Colonic mucosa (tissue), 4 donors: ENCODE data around the gene ACTL8. TPM values are rescaled to one million over a fixed set of nuclear protein-coding genes. Genes with fewer than 3 reads are reported as not detected.

ENCODE experiments used
- DNase-seq: peaks from one replicate; pipeline ENCODE4 v3.0.0-alpha.2; 2020
- H3K27ac ChIP-seq: fragments of 200-600 bp; one replicate; pipeline ENCODE4 v1.8.0; 2021
- H3K27me3 ChIP-seq: fragments of 200-600 bp; one replicate; pipeline ENCODE4 v1.8.0; 2021
- H3K36me3 ChIP-seq: fragments of 200-600 bp; one replicate; pipeline ENCODE4 v1.8.0; 2021
- H3K4me1 ChIP-seq: fragments of 200-600 bp; one replicate; pipeline ENCODE4 v1.8.0; 2021; ENCODE audit warnings: mild to moderate bottlenecking
- H3K4me3 ChIP-seq: fragments of 200-600 bp; one replicate; pipeline ENCODE4 v1.8.0; 2021
- H3K9ac ChIP-seq, 2 donors: one replicate each; pipeline ENCODE4 v1.7.0; 2013; ENCODE audit warnings: control low read depth in 2 of 2, low read depth in 2 of 2, low read length in 2 of 2
- H3K9me3 ChIP-seq: fragments of 200-600 bp; one replicate; pipeline ENCODE4 v1.8.0; 2021
- intact Hi-C: fragments of 100-400 bp; cut with DNase I; formaldehyde crosslinking; loops from one replicate; pipeline ENCODE4 v1.14.1; 2022
- total RNA-seq, 2 donors: library from RNA; stranded (reverse); fragmentation: NEBNext Ultra II Directional in 1 of 2; extraction: Animal tissue kit (Norgen Biotek cat#: 25700) in 1 of 2; gene quantifications; one replicate each; pipeline ENCODE4 v1.2.1, GENCODE V29; 2021
- TF ChIP-seq, protein P1 (sequence below): fragments of 200-600 bp; IDR thresholded peaks from one replicate; pipeline ENCODE4 v1.8.0; 2022; ENCODE audit warnings: antibody characterized with exemption, mild to moderate bottlenecking
- donor health status: healthy.
- donor health status: DM: no; HTN: no; CAD: no.
- donor health status: DM: no; HTN: no; CAD: no.

Gene ACTL8
- total RNA-seq, 2 donors from 2014 or later = 0.13 to 2.8 TPM

DNA sequence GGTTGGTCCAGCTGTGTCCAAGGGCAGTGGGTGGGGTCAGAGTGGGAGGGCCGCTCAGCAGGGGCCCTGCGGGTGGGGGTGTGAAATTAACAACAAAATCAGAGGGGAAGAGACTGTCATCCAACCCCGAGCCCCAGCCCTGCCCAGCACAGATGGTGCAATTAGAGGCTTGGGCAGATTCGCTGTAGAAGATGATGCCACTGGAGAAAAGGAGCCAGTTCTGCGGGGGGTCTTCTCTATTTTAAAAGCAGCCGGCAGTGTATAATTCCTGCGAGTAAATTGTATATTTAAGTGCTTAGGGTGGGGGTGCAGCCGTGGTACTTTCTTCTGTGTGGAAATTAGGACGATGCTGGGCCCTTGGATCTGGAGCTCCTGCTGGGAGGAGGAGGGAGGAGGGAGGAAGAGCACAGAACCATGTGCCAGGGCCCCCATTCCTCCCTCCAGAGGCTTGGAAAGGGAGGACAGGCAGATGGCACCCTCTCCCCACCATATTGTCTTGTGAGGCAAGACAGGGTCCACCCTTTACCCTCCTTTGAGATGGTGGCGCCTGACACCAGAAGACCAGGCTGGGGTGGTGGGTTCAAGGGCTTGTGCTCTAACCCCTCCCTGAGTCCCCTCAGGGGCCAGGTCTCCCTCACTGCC, 89.2 kb downstream of the ACTL8 start:
- intact Hi-C loops = no loop called here
- Histone ChIP-seq H3K36me3 (no peaks in the 10 kb centered on the region), H3K9ac (no peak overlapping the region), H3K4me1 (no peaks in the 10 kb centered on the region), H3K27ac (no peak overlapping the region), H3K9me3 (no peaks in the 10 kb centered on the region), H3K27me3 (no peaks in the 10 kb centered on the region), H3K4me3 (no peak overlapping the region)
- TF ChIP-seq, protein P1, sequence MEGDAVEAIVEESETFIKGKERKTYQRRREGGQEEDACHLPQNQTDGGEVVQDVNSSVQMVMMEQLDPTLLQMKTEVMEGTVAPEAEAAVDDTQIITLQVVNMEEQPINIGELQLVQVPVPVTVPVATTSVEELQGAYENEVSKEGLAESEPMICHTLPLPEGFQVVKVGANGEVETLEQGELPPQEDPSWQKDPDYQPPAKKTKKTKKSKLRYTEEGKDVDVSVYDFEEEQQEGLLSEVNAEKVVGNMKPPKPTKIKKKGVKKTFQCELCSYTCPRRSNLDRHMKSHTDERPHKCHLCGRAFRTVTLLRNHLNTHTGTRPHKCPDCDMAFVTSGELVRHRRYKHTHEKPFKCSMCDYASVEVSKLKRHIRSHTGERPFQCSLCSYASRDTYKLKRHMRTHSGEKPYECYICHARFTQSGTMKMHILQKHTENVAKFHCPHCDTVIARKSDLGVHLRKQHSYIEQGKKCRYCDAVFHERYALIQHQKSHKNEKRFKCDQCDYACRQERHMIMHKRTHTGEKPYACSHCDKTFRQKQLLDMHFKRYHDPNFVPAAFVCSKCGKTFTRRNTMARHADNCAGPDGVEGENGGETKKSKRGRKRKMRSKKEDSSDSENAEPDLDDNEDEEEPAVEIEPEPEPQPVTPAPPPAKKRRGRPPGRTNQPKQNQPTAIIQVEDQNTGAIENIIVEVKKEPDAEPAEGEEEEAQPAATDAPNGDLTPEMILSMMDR = no peak
- no peak for DNase-seq

DNA sequence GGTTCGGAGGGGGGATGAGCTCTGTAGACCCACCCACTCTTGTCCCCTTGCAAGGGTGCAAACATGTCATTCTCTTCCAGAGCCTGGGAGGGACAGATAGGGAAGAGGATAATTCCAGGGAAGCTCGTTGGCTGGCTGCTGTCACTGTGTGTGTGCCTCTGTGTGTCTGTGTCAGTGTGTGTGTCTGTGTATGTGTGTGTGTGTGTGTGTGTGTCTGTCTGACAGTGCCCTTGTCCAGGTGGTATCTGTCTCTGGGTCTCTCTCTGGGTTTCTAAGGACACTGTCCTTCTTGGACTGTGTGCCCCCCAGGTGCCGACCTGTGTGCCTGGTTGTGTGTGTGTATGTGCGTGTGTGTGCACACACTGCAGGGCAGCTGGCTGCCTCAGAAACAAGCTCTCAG, 90.5 kb downstream of the ACTL8 start:
- no peaks in the 10 kb centered on the region for H3K36me3 ChIP-seq
- DNase-seq = no peak
- H3K9me3 ChIP-seq = no peaks in the 10 kb centered on the region
- intact Hi-C loops = no loop called here
- no peak overlapping the region for H3K4me3 ChIP-seq
- no peaks in the 10 kb centered on the region for H3K4me1 ChIP-seq
- no peaks in the 10 kb centered on the region for H3K27me3 ChIP-seq
- no peak overlapping the region for H3K27ac ChIP-seq
- H3K9ac ChIP-seq = no peak overlapping the region
- TF ChIP-seq, protein P1 = no peak

DNA sequence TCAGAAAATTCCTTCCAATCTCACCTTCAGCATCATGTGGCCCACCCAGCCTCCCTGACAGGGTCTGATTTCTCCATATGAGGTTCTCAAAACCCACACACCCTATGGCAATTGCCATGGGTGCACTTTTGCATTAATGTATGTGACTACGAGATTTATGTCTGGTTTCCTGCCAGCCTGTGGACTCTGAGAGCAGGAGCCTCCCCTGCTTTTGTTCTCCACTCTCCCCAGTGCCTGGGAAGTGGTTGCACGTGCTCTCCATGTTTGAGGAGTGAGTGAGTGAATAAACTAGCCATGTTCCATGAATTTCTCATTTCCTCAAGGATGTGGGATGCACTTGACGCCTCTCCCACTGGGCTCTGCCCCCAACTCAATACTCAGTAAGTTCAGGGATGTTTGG, 91.2 kb downstream of the ACTL8 start:
- Histone ChIP-seq H3K36me3 (no peaks in the 10 kb centered on the region), H3K27ac (no peak overlapping the region), H3K9ac (no peak overlapping the region), H3K9me3 (no peaks in the 10 kb centered on the region), H3K4me1 (no peaks in the 10 kb centered on the region), H3K27me3 (no peaks in the 10 kb centered on the region), H3K4me3 (no peak overlapping the region)
- DNase-seq = no peak
- intact Hi-C loops = no loop called here
- TF ChIP-seq, protein P1 = no peak

DNA sequence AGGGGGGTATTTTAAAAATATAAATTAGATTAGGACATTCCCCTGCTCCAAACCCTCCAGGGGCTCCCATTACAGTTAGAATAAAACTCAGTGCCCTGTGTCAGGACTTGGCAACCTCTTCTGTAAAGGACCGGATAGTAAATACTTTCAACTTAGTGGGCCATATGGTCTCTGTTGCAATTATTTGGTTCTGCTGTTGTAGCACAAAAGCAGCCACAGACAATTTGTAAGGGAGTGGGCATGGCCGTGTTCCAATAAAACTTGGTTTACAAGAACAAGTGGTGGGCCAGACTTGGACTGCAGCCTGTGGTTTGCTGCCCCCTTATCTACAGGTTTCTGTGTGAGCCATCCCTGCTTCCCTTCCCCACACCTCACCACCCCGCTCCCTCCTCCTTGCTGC, 92.0 kb downstream of the ACTL8 start:
- intact Hi-C loops = no loop called here
- no peaks in the 10 kb centered on the region for H3K36me3 ChIP-seq
- no peak overlapping the region for H3K4me3 ChIP-seq
- no peaks in the 10 kb centered on the region for H3K9me3 ChIP-seq
- no peak overlapping the region for H3K27ac ChIP-seq
- TF ChIP-seq, protein P1 = no peak
- no peaks in the 10 kb centered on the region for H3K4me1 ChIP-seq
- no peaks in the 10 kb centered on the region for H3K27me3 ChIP-seq
- DNase-seq = no peak
- H3K9ac ChIP-seq = no peak overlapping the region

DNA sequence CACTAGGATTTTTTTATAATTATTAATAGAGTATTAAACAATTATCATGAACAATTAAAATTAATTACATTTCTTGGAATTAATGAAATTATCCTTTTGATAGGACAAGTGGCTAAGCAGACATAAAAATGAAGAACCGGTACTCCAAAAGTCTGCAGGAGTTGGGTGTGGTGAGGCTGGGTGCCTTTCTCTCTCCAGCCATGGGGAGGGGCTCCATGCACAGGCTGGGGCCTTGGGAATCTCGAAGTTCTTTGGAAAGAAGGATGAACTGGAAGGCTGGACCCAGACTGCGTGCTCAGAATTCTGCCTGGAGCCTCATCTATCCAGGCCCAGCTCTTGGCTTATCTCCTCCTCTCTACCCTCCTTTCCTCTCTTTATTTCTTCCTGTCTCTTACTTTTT, 94.1 kb downstream of the ACTL8 start:
- H3K36me3 ChIP-seq = no peaks in the 10 kb centered on the region
- intact Hi-C loops = no loop called here
- no peak overlapping the region for H3K4me3 ChIP-seq

More for the DNA sequence above, 94.1 kb downstream of the ACTL8 start:
- Histone ChIP-seq H3K27me3 (no peaks in the 10 kb centered on the region), H3K9ac (no peak overlapping the region), H3K27ac (no peak overlapping the region), H3K9me3 (no peaks in the 10 kb centered on the region), H3K4me1 (no peaks in the 10 kb centered on the region)
- DNase-seq = no peak
- TF ChIP-seq, protein P1 = no peak
